Thyroid gland (tissue), 4 donors: Measurements from ENCODE around the gene EP400. TPM values are rescaled to one million over a fixed set of nuclear protein-coding genes. Genes with fewer than 3 reads are reported as not detected.

Experiments
- DNase-seq, 2 donors: peaks; one replicate each; pipeline ENCODE4 v3.0.0-alpha.2; 2019
- H3K27ac ChIP-seq, 3 donors: fragments of 200-600 bp; sonication (generic); 1 replicate in 2 of 3; 2 replicates in 1 of 3; pipeline ENCODE4 v1.5.1; 2016 to 2019; ENCODE audit warnings: mild to moderate bottlenecking in 1 of 3, moderate library complexity in 1 of 3
- H3K27me3 ChIP-seq: fragments of 200-600 bp; sonication (generic); one replicate; pipeline ENCODE4 v1.5.1; 2019
- H3K36me3 ChIP-seq, 2 donors: fragments of 200-600 bp; sonication (generic); one replicate each; pipeline ENCODE4 v1.5.1; 2016 to 2019
- H3K4me1 ChIP-seq, 2 donors: fragments of 200-600 bp; sonication (generic); one replicate each; pipeline ENCODE4 v1.5.1; 2017 to 2019
- H3K4me3 ChIP-seq, 3 donors: fragments of 200-600 bp; sonication (generic); replicated peaks in 1 of 3; 1 replicate in 2 of 3; 2 replicates in 1 of 3; pipeline ENCODE4 v1.5.1; 2016; ENCODE audit warnings: mild to moderate bottlenecking in 1 of 3
- H3K9me3 ChIP-seq: fragments of 200-600 bp; sonication (generic); one replicate; pipeline ENCODE4 v1.5.1; 2017
- CTCF ChIP-seq, 6 experiments: fragments of 200-600 bp in 3 of 6; fragments of 450-650 bp in 3 of 6; sonication (generic) in 3 of 6; IDR thresholded peaks; one replicate each; pipeline ENCODE4 v1.5.1; 2016 to 2019; ENCODE audit warnings: antibody characterized with exemption in 6 of 6, mild to moderate bottlenecking in 2 of 6, inconsistent platforms in 1 of 6, moderate library complexity in 1 of 6
- POLR2A ChIP-seq, 2 donors: fragments of 450-650 bp; IDR thresholded peaks; one replicate each; pipeline ENCODE4 v1.6.1; 2017; ENCODE audit warnings: antibody characterized with exemption in 2 of 2, mild to moderate bottlenecking in 2 of 2, moderate library complexity in 1 of 2
- WGBS, 2 donors: methylation state at CpG; one replicate each; pipeline ENCODE4 v1.1.5; 2017; 5-methylcytosine and 5-hydroxymethylcytosine counted together
- intact Hi-C: fragments of 100-400 bp; cut with DNase I; formaldehyde crosslinking; loops from one replicate; pipeline ENCODE4 v1.15.1; 2023
- total RNA-seq, 4 donors: library from RNA; depleted of rRNA; stranded (reverse); fragments of >200 nt; gene quantifications; one replicate each; pipeline ENCODE4 v1.2.3, GENCODE V29; 2016

EP400 gene
- total RNA-seq, 4 donors from 2014 or later = 22.1 to 51.8 (median 25.4) TPM

- WGBS, 2 donors = 84 to 95% methylated on average over 18 to 20 of the region's 29 CpGs
Measured at GRCh38 chr12:131921866-131922769, 27.6 kb upstream of the EP400 start.

GRCh38 chr12:131922772-131923171, 27.0 kb upstream of the EP400 start:
- no peak overlapping the region for H3K4me3 ChIP-seq
- no peaks in the 10 kb centered on the region for H3K9me3 ChIP-seq
- no peak for DNase-seq
- H3K27me3 ChIP-seq = no peaks in the 10 kb centered on the region
- intact Hi-C loops = no loop called here
- no peaks in the 10 kb centered on the region for H3K4me1 ChIP-seq
- no peak for TF ChIP-seq CTCF (IDR thresholded peaks at IDR 0.05)
- TF ChIP-seq POLR2A (IDR thresholded peaks at IDR 0.05) = no peak
- 94 to 95% methylated on average over 13 of the region's 13 CpGs for WGBS, 2 donors
- H3K36me3 ChIP-seq = peaks cover 33 to 36% of the 10 kb centered on the region in 2 donors
- no peak overlapping the region for H3K27ac ChIP-seq

More at GRCh38 chr12:131921866-131922769, 27.6 kb upstream of the EP400 start:
- H3K9me3 ChIP-seq = no peaks in the 10 kb centered on the region
- intact Hi-C loops = no loop called here
- no peak overlapping the region for H3K4me3 ChIP-seq
- DNase-seq = no peak
- H3K36me3 ChIP-seq = peaks cover 39 to 40% of the 10 kb centered on the region in 2 donors
- no peaks in the 10 kb centered on the region for H3K4me1 ChIP-seq
- TF ChIP-seq POLR2A (IDR thresholded peaks at IDR 0.05) (no peak), CTCF (IDR thresholded peaks at IDR 0.05) (no peak)
- H3K27ac ChIP-seq = no peak overlapping the region
- H3K27me3 ChIP-seq = no peaks in the 10 kb centered on the region

- Histone ChIP-seq H3K4me3 (no peak overlapping the region), H3K36me3 (peaks cover 28 to 36% of the 10 kb centered on the region in 2 donors), H3K27me3 (no peaks in the 10 kb centered on the region), H3K4me1 (peaks cover 0 to 2% of the 10 kb centered on the region in 2 donors), H3K9me3 (no peaks in the 10 kb centered on the region), H3K27ac (no peak overlapping the region)
- TF ChIP-seq POLR2A (IDR thresholded peaks at IDR 0.05) (no peak), CTCF (IDR thresholded peaks at IDR 0.05) (no peak)
- DNase-seq = no peak
- intact Hi-C loops = no loop called here
- WGBS, 2 donors = 89 to 93% methylated on average over 11 of the region's 11 CpGs
Measured at GRCh38 chr12:131923260-131923659, 26.5 kb upstream of the EP400 start.

- WGBS, 2 donors = 85 to 90% methylated on average over 21 to 23 of the region's 24 CpGs
- H3K4me3 ChIP-seq = no peak overlapping the region
- H3K27me3 ChIP-seq = no peaks in the 10 kb centered on the region
- peaks cover 7 to 12% of the 10 kb centered on the region in 2 donors for H3K4me1 ChIP-seq
- H3K9me3 ChIP-seq = no peaks in the 10 kb centered on the region
- H3K36me3 ChIP-seq = peaks cover 6 to 7% of the 10 kb centered on the region in 2 donors
- peak in 1 of 2 donors; percentile 13 for DNase-seq
- H3K27ac ChIP-seq = no peak overlapping the region
- intact Hi-C loops = loop anchor here (2.0 kb wide), 1 partner anchor 33 kb away; the partner anchor contains the start of gene ULK1
- TF ChIP-seq POLR2A (IDR thresholded peaks at IDR 0.05) (no peak), CTCF (IDR thresholded peaks at IDR 0.05) (no peak)
Measured at GRCh38 chr12:131927110-131928079, 22.3 kb upstream of the EP400 start.
